OCI-LY3 (cell line): ENCODE results near the gene IPP.
"Not testable (repeated sequence)": the region's sequence is repeated elsewhere in the genome, so short reads cannot be mapped to it uniquely, and the experiment has no call there.

Experiments used
- H2AFZ ChIP-seq: fragments of 200-600, 300-600 bp; shearing (Covaris generic); 2 replicates; pipeline ENCODE4 v1.6.0; 2014; ENCODE audit warnings: antibody characterized with exemption, low read depth, low read length
- H3K27ac ChIP-seq: fragments of 200-600, 300-600 bp; sonication (generic); 2 replicates; pipeline ENCODE4 v1.5.1; 2014; ENCODE audit warnings: mild to moderate bottlenecking, low read length, moderate library complexity, mixed read lengths
- H3K27me3 ChIP-seq: fragments of 200-600, 300-600 bp; sonication (generic); 2 replicates; pipeline ENCODE4 v1.6.1; 2014; ENCODE audit warnings: low read depth, low read length, mixed read lengths
- H3K36me3 ChIP-seq: fragments of 200-600, 300-600 bp; sonication (generic); replicated peaks from 2 replicates; pipeline ENCODE3; 2014; ENCODE audit warnings: low read depth, low read length, mixed read lengths
- H3K4me1 ChIP-seq: fragments of 300-600, 200-600 bp; sonication (generic); 2 replicates; pipeline ENCODE4 v1.6.1; 2014; ENCODE audit warnings: low read length, mixed read lengths
- H3K4me2 ChIP-seq: fragments of 200-600, 300-600 bp; sonication (generic); 2 replicates; pipeline ENCODE4 v1.6.1; 2014; ENCODE audit warnings: low read length, mixed read lengths
- H3K4me3 ChIP-seq: fragments of 300-600, 200-600 bp; sonication (generic); 2 replicates; pipeline ENCODE4 v1.5.1; 2014; ENCODE audit warnings: antibody characterized with exemption, mild to moderate bottlenecking, low read length, moderate library complexity
- H3K79me2 ChIP-seq: fragments of 300-600, 200-600 bp; shearing (Covaris generic); 2 replicates; pipeline ENCODE4 v1.6.1; 2014; ENCODE audit warnings: mild to moderate bottlenecking, low read length, mixed read lengths
- H3K9ac ChIP-seq: fragments of 300-600, 200-600 bp; shearing (Covaris generic); 2 replicates; pipeline ENCODE4 v1.6.0; 2014; ENCODE audit warnings: mild to moderate bottlenecking, low read length, moderate library complexity
- H3K9me3 ChIP-seq: fragments of 200-600, 300-600 bp; shearing (Covaris generic); 2 replicates; pipeline ENCODE4 v1.6.1; 2014; ENCODE audit warnings: low read length, mixed read lengths; ENCODE audit not compliant: insufficient read depth
- H4K20me1 ChIP-seq: fragments of 200-600, 300-600 bp; sonication (generic); 2 replicates; pipeline ENCODE4 v1.6.1; 2016; ENCODE audit warnings: low read length, mixed read lengths; ENCODE audit not compliant: insufficient read depth
- CTCF ChIP-seq: fragments of 200-600, 300-600 bp; sonication (generic); IDR thresholded peaks from 2 replicates; pipeline ENCODE4 v1.5.1; 2014; ENCODE audit warnings: antibody characterized with exemption, low read length, low read depth
- EZH2phosphoT487 ChIP-seq: fragments of 200-600 bp; shearing (Covaris generic); IDR thresholded peaks from 2 replicates; pipeline ENCODE4 v1.6.1; 2018; ENCODE audit warnings: antibody characterized with exemption, mixed run types, low read depth

IPP gene

GRCh38 chr1:45739137-45739536, 11.3 kb downstream of the IPP start:
- H3K36me3 ChIP-seq: peaks cover 5% of the 10 kb centered on the region
- H3K27ac ChIP-seq: no peak overlapping the region
- H3K9ac ChIP-seq: no peak overlapping the region
- H3K4me2 ChIP-seq: no peak overlapping the region
- H3K4me3 ChIP-seq: no peak overlapping the region
- no peak for TF ChIP-seq EZH2phosphoT487
- TF ChIP-seq CTCF: no peak
- no peaks in the 10 kb centered on the region for H3K27me3 ChIP-seq
- no peak overlapping the region for H2AFZ ChIP-seq
- no peaks in the 10 kb centered on the region for H3K79me2 ChIP-seq
- H3K9me3 ChIP-seq: no peaks in the 10 kb centered on the region
- no peaks in the 10 kb centered on the region for H3K4me1 ChIP-seq
- H4K20me1 ChIP-seq: no peaks in the 10 kb centered on the region

DNA sequence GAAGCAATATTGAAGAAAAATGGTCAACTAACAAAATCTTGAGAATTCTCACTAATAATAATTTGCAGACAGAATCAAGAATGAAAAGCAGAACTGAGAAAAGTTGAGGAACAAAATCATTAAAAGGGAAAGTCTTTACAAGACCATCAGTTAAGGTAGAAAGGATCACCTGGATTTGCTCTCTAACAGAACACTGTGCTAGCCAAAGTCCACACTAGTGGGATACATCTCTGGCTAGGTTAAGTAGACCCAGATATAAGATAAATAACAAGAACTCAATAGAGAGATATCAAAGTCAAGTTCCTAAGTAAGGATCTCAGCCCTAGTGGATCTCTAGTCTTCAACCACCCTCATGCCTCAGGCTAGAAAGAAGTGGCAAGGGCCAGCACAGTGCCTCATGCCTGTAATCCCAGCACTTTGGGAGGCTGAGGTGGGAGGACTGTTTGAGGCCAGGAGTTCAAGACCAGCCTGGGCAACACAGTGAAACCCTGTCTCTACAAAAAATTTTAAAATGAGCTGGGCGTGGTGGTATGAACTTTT, 19.6 kb downstream of the IPP start:
- Histone ChIP-seq H3K4me1 (peaks cover 15% of the 10 kb centered on the region), H3K36me3 (no peaks in the 10 kb centered on the region), H3K9me3 (no peaks in the 10 kb centered on the region), H3K4me3 (no peak overlapping the region), H3K79me2 (no peaks in the 10 kb centered on the region), H3K4me2 (peak overlapping the region; percentile 11; the same call in 1 of the 2 replicates), H3K27ac (no peak overlapping the region), H4K20me1 (0 out of 2 replicates have a peak, but pooled peaks cover 3% of the 10 kb centered on the region), H3K27me3 (no peaks in the 10 kb centered on the region), H3K9ac (no peak overlapping the region), H2AFZ (no peak overlapping the region)
- TF ChIP-seq CTCF (no peak), EZH2phosphoT487 (no peak)

- TF ChIP-seq EZH2phosphoT487: no peak
- H3K27me3 ChIP-seq: no peaks in the 10 kb centered on the region
Observed at GRCh38 chr1:45730075-45730779, 20.2 kb downstream of the IPP start.

GRCh38 chr1:45726007-45726406, 24.4 kb downstream of the IPP start:
- not testable (repeated sequence) for H3K4me3 ChIP-seq, H3K9ac ChIP-seq, H3K36me3 ChIP-seq, H3K4me2 ChIP-seq, H3K9me3 ChIP-seq, H3K27me3 ChIP-seq, H2AFZ ChIP-seq, H4K20me1 ChIP-seq, H3K79me2 ChIP-seq, H3K27ac ChIP-seq
- H3K4me1 ChIP-seq: peaks cover 11% of the 10 kb centered on the region

More at GRCh38 chr1:45730075-45730779, 20.2 kb downstream of the IPP start:
- no peak overlapping the region for H3K27ac ChIP-seq
- no peaks in the 10 kb centered on the region for H3K36me3 ChIP-seq
- no peak overlapping the region for H3K4me3 ChIP-seq
- no peak overlapping the region for H3K9ac ChIP-seq
- peak overlapping the region; percentile 4; the same call in 1 of the 2 replicates for H3K4me2 ChIP-seq
- H3K9me3 ChIP-seq: no peaks in the 10 kb centered on the region
- no peak overlapping the region for H2AFZ ChIP-seq
- peaks cover 15% of the 10 kb centered on the region for H3K4me1 ChIP-seq
- H4K20me1 ChIP-seq: 0 out of 2 replicates have a peak, but pooled peaks cover 3% of the 10 kb centered on the region
- no peaks in the 10 kb centered on the region for H3K79me2 ChIP-seq

GRCh38 chr1:45723248-45723930, 27.1 kb downstream of the IPP start:
- no peak overlapping the region for H2AFZ ChIP-seq
- no peak overlapping the region for H3K9ac ChIP-seq
- H3K4me2 ChIP-seq: no peak overlapping the region
- no peaks in the 10 kb centered on the region for H3K27me3 ChIP-seq
- H3K9me3 ChIP-seq: no peaks in the 10 kb centered on the region
- H4K20me1 ChIP-seq: no peaks in the 10 kb centered on the region
- H3K4me3 ChIP-seq: no peak overlapping the region
- TF ChIP-seq CTCF: no peak
- no peaks in the 10 kb centered on the region for H3K36me3 ChIP-seq
- no peaks in the 10 kb centered on the region for H3K4me1 ChIP-seq
- no peaks in the 10 kb centered on the region for H3K79me2 ChIP-seq
- H3K27ac ChIP-seq: no peak overlapping the region
